ENCODE measurements around the gene SIK2.

Gene SIK2

DNA sequence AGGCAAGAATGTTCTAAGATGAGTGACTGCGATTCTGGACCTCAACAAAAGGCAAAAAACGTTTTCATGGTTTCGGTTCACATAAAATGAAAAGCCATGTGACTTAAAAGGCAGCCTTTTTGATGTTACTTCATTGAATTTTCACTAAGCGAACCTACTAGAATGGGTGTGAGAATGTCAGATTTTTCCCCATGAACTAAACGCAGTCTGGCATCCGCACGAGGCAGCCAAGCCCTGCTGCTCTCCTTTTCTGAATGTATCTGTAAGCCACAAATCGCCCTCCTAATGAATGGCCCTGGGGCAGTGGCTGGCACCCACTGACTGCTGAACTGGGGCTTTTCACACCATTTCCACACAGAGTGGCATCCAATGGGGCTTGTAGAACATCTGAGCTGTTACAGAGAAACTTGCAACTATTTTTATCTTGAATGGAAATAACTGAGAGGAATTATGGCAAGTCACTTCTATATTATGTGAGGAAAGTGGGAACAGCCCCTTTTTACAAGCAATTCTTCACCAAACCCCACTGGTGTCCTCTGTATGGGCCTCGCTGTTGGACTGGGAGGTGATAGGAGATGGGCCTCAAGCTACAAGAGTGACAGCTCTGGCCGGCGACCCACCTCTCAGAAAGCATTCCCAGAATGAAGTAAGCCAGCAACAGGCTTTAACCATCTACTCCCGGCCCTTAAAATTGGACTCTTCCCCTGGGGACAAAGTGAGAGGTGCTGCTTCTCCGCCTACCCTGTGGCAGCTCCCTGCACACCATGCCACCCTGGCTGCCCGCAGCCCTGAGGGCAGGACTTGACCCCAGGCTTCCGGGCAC, 134.6 kb downstream of the SIK2 start:
- TF ChIP-seq, protein P1, sequence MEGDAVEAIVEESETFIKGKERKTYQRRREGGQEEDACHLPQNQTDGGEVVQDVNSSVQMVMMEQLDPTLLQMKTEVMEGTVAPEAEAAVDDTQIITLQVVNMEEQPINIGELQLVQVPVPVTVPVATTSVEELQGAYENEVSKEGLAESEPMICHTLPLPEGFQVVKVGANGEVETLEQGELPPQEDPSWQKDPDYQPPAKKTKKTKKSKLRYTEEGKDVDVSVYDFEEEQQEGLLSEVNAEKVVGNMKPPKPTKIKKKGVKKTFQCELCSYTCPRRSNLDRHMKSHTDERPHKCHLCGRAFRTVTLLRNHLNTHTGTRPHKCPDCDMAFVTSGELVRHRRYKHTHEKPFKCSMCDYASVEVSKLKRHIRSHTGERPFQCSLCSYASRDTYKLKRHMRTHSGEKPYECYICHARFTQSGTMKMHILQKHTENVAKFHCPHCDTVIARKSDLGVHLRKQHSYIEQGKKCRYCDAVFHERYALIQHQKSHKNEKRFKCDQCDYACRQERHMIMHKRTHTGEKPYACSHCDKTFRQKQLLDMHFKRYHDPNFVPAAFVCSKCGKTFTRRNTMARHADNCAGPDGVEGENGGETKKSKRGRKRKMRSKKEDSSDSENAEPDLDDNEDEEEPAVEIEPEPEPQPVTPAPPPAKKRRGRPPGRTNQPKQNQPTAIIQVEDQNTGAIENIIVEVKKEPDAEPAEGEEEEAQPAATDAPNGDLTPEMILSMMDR (conservative IDR thresholded peaks at IDR 0.05; ENCODE audit: low read depth, low read length): no peak
- no peak for DNase-seq (ENCODE audit: low read depth)
- H3K4me3 ChIP-seq (ENCODE audit: low read length): no peak overlapping the region

DNA sequence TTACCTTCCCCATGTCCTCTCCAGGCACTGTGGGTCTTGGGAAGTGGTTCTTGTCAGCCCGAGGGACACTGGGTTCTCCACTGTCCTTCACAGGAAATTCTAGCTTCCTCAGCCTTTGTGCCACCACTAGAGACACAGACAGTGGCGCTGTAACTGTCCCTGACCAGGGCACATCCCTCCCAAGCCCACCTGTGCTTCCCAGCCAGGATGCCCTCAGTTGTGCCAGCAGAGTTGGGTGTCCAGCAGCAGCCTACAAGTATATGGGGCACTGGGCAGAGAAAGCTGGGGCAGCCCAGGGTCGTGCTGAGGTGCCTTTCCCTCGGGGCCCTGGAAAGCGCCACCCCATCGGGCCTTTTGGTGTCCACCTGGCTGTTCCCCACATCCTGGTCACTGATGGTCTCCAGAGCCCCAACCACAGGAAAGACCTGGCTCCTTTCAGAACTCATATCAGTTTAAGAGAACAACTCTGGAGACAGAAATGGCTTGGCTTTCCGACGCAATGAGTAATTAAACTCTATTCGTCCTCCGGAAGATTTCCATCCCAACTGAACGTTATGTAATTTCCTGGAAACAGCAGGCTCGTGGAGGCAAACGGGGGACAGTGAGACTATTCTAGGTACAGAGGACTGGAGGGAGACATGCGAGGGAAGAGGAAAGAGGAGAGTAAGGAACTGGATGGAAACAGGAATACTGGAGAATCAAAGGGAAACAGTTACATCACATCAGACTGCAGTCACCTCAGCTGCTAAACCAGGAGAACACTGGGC, 135.4 kb downstream of the SIK2 start:
- H3K4me3 ChIP-seq (ENCODE audit: low read length): no peak overlapping the region
- TF ChIP-seq, protein P1 (conservative IDR thresholded peaks at IDR 0.05; ENCODE audit: low read depth, low read length): no peak
- no peak for DNase-seq (ENCODE audit: low read depth)

DNA sequence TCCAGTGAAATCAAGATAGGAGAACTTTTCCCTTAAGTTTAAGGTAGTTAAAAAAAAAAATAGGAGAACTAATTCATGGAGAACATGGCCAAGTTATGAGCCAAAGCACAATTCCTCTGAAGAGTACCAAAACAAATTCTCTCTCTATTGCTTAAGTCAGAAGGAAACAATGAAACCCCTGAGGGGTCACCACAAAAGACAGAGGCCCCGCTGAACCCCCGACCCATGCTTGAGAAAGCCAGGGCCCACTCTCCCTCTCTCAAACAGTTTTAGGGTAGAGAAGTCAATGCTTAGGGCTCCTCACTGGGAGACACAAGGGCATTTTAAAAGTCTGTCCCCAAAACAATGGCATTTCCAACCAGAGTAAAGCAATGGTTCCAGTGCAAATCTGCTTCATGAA, 137.1 kb downstream of the SIK2 start:
- TF ChIP-seq, protein P1 (conservative IDR thresholded peaks at IDR 0.05; ENCODE audit: low read depth, low read length): no peak
- no peak overlapping the region for H3K4me3 ChIP-seq (ENCODE audit: low read length)
- no peak for DNase-seq (ENCODE audit: low read depth)

DNA sequence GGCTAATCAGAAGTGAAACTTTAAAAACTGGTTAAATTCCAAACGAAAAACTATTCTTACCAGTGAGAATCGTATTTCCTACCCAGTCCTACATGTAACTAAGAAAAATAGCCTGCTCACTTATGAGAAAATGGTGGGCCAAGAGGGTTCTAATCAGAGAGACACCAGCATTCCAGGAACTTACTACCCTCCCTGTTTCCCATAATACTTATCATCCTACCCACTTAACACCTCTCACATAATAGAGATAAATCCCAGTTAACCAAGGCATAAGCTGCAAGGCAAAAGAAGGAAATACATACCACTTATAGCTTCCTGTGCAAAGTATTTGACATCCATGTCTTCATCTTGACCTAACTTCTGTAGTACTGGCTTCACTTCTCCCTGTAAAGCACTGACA, 139.5 kb downstream of the SIK2 start:
- TF ChIP-seq, protein P1 (conservative IDR thresholded peaks at IDR 0.05; ENCODE audit: low read depth, low read length): no peak
- DNase-seq (ENCODE audit: low read depth): no peak
- H3K4me3 ChIP-seq (ENCODE audit: low read length): no peak overlapping the region

DNA sequence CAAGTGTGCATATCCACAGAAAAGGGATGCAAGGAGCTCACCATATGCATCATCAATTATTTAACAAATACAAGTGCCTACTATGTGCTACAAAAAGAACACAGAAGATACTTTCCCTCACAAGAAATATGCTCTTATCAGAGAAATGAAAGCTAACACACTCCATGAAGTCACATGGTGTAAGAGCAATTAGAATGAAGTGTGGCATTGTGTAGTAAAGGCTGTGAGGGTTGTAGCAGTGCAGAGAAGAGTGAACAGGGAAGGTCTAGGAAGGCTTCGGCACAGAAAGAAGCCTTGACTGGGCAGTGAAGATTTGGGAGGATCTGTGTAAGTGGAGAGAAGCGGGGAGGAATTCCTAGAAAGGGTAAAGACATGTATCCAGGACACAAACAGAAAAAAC, 141.5 kb downstream of the SIK2 start:
- no peak overlapping the region for H3K4me3 ChIP-seq (ENCODE audit: low read length)
- no peak for DNase-seq (ENCODE audit: low read depth)

DNA sequence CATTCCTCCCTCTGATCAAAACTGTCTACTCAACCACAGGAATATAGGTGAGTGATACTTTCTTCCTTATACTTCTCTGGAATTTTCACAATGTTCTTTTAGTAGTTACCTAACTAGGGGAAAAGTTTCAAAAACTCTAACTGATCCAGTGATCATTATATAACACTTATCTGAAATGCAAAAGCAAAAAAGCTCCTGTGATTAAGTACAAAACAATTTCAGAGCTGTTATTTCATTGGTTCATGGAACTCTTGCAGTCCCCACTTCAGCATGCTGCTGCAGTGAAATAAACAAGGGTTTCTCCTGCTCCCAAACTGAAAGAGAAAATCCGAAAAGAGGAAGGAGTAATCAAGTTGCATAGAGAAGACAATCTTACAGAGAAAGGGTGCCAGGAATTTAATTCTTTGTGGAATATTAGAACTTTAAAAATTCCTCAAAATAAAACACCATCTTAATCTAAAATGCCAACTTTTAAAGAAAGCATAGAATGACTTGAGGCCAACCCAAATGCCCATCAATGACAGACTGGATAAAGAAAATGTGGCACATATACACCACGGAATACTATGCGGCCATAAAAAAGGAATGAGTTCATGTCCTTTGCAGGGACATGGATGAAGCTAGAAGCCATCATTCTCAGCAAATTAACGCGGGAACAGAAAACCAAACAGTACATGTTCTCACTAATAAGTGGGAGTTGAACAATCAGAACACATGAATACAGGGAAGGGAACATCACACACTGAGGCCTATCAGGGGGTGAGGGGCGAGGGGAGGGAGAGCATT, 143.7 kb downstream of the SIK2 start:
- DNase-seq (ENCODE audit: low read depth): no peak
- no peak overlapping the region for H3K4me3 ChIP-seq (ENCODE audit: low read length)

More for the DNA sequence above, 141.5 kb downstream of the SIK2 start:
- TF ChIP-seq, protein P1 (conservative IDR thresholded peaks at IDR 0.05; ENCODE audit: low read depth, low read length): no peak

More for the DNA sequence above, 143.7 kb downstream of the SIK2 start:
- TF ChIP-seq, protein P1 (conservative IDR thresholded peaks at IDR 0.05; ENCODE audit: low read depth, low read length): no peak
